ENCODE data around the gene TBC1D5. TPM values are rescaled to one million over a fixed set of nuclear protein-coding genes. Genes with fewer than 3 reads are reported as not detected.

TBC1D5 gene
- total and polyA plus RNA-seq, 2 of the 4 experiments (the other 2 are of a cell fraction) = 16.4 to 57.0 TPM

DNA sequence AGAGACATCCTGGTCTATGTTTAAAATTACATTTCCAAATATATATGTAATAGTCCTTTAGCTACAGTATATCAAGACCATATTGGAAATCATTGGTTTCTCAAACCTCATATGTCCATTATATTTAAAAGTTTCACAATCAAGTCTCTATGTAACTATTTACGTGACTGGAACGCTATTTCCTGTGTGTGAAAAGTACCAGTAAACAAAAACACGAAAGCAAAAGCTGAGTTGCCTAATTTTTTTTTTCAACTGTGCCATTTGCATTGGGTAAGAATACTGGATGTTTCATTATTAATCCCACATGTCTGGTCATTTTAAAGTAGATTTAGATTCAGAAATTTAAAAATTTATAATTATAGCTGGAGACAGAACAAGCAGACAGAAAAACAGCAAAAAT lies 381.4 kb downstream of the TBC1D5 start:
- Histone ChIP-seq H3K79me1 (ENCODE audit: low read depth in 1 of 2, low read length in 2 of 2) (no peaks in the 10 kb centered on the region), H3K27me3 (ENCODE audit: control insufficient read depth, insufficient read depth, low read length) (no peaks in the 10 kb centered on the region), H3K4me3 (ENCODE audit: insufficient read depth, low read depth, low read length) (no peak overlapping the region), H2BK20ac (ENCODE audit: low read depth, low read length) (no peak overlapping the region), H4K5ac (ENCODE audit: low read depth, low read length) (no peak overlapping the region), H2AFZ (replicated peaks; ENCODE audit: low read length, poor library complexity) (no peak overlapping the region), H4K8ac (ENCODE audit: low read depth in 2 of 2, low read length in 2 of 2) (no peak overlapping the region), H3K9me3 (ENCODE audit: control insufficient read depth, insufficient read depth, low read length) (no peaks in the 10 kb centered on the region), H4K20me1 (ENCODE audit: insufficient read depth, low read length) (no peaks in the 10 kb centered on the region), H3K23ac (ENCODE audit: low read depth, low read length) (no peak overlapping the region), H4K91ac (ENCODE audit: insufficient read depth, low read depth, low read length) (no peak overlapping the region), H3K4me1 (ENCODE audit: control insufficient read depth, insufficient read depth, low read length) (no peaks in the 10 kb centered on the region), H3K14ac (replicated peaks; ENCODE audit: low read depth, low read length) (no peak overlapping the region), H3K4me2 (ENCODE audit: low read depth, low read length) (no peak overlapping the region), H3K4ac (ENCODE audit: low read depth, low read length) (no peak overlapping the region), H2BK5ac (ENCODE audit: low read depth, low read length, poor library complexity, severe bottlenecking) (no peak overlapping the region), H3K36me3 (ENCODE audit: control insufficient read depth, insufficient read depth, low read length) (peaks cover 2% of the 10 kb centered on the region; the same call in 1 of the 2 replicates), H3K56ac (ENCODE audit: extremely low read depth, insufficient read depth, low read length) (no peak overlapping the region), H3K9ac (ENCODE audit: low read depth, low read length) (no peak overlapping the region), H2BK15ac (ENCODE audit: low read depth, low read length) (no peak overlapping the region), H2BK120ac (ENCODE audit: low read depth, low read length) (no peak overlapping the region), H3K9me1 (ENCODE audit: insufficient read depth, low read length) (no peaks in the 10 kb centered on the region), H3K18ac (ENCODE audit: low read depth, low read length) (no peak overlapping the region), H2AK9ac (replicated peaks; ENCODE audit: low read depth, low read length, poor library complexity) (no peak overlapping the region), H2AK5ac (ENCODE audit: low read depth, low read length) (no peak overlapping the region), H3K27ac (ENCODE audit: insufficient read depth, low read length) (no peak overlapping the region)
- in situ Hi-C loops (cut with MboI; ENCODE audit: low sequenced_read_pairs) (no loop called here), dilution Hi-C loops (cut with HindIII; ENCODE audit: low sequenced_read_pairs, unreplicated experiment) (no loop called here), intact Hi-C loops (cut with micrococcal nuclease) (no loop called here)
- ATAC-seq (ENCODE audit: low read depth) (no peak), DNase-seq (no peak)
- no TSS peak for BruUV-seq (replicated peaks)
- no CpG with 5 or more reads among the region's 3 CpGs for WGBS, 2 experiments (ENCODE audit: extremely low coverage in 2 of 2, insufficient read length in 1 of 2)
- CTCF ChIA-PET = no interaction called here
- POLR2A ChIA-PET (ENCODE audit: unreplicated experiment) = no interaction called here
- TF ChIP-seq CEBPB (IDR thresholded peaks at IDR 0.05; ENCODE audit: low read depth, low read length) (0 out of 2 replicates have a peak, but pooled peaks have one; percentile 8), CHD1 (IDR thresholded peaks at IDR 0.05; ENCODE audit: low read depth, low read length) (no peak)

All from IMR-90 (cell line).